Neural cell (in vitro differentiated cells): ENCODE measurements around the gene SLC16A3. TPM values are rescaled to one million over a fixed set of nuclear protein-coding genes. Genes with fewer than 3 reads are reported as not detected.

Experiments used
- H2AFZ ChIP-seq: fragments of 200-600, 300-800 bp; sonication (generic), shearing (Covaris generic); 2 replicates; pipeline ENCODE4 v1.6.0; 2014; ENCODE audit warnings: low read depth, mild to moderate bottlenecking, antibody characterized with exemption, low read length, moderate library complexity
- H3F3A ChIP-seq: fragments of 200-600 bp; shearing (Covaris generic); 2 replicates; pipeline ENCODE4 v1.6.1; 2016; ENCODE audit warnings: mild to moderate bottlenecking, moderate library complexity, mixed read lengths, antibody characterized with exemption, low read length; ENCODE audit not compliant: insufficient read depth, poor library complexity, severe bottlenecking
- H3K27ac ChIP-seq: fragments of 200-600, 300-800 bp; sonication (generic), shearing (Covaris generic); 2 replicates; pipeline ENCODE4 v1.5.1; 2014; ENCODE audit warnings: mild to moderate bottlenecking, low read length, moderate library complexity
- H3K27me3 ChIP-seq: fragments of 300-800, 200-600 bp; sonication (generic), shearing (Covaris generic); 2 replicates; pipeline ENCODE4 v1.6.0; 2014; ENCODE audit warnings: mild to moderate bottlenecking, low read depth, low read length, moderate library complexity; ENCODE audit not compliant: insufficient read depth
- H3K36me3 ChIP-seq: fragments of 300-800, 200-600 bp; sonication (generic), shearing (Covaris generic); 2 replicates; pipeline ENCODE4 v1.5.1; 2014; ENCODE audit warnings: mild to moderate bottlenecking, antibody characterized with exemption, low read length, moderate library complexity; ENCODE audit not compliant: insufficient read depth
- H3K4me2 ChIP-seq: fragments of 300-800, 200-600 bp; sonication (generic), shearing (Covaris generic); 2 replicates; pipeline ENCODE4 v1.6.0; 2014; ENCODE audit warnings: mild to moderate bottlenecking, low read length
- H3K4me3 ChIP-seq: fragments of 300-800, 200-600 bp; sonication (generic), shearing (Covaris generic); 2 replicates; pipeline ENCODE4 v1.5.1; 2014; ENCODE audit warnings: mild to moderate bottlenecking, low read length, moderate library complexity
- H3K79me2 ChIP-seq: fragments of 200-600 bp; shearing (Covaris generic); replicated peaks from 2 replicates; pipeline ENCODE4 v1.6.0; 2014; ENCODE audit warnings: mild to moderate bottlenecking, low read length, moderate library complexity; ENCODE audit not compliant: insufficient read depth
- H3K9ac ChIP-seq: fragments of 300-800, 200-600 bp; sonication (generic), shearing (Covaris generic); 2 replicates; pipeline ENCODE4 v1.6.1; 2016; ENCODE audit warnings: mild to moderate bottlenecking, low read length, mixed read lengths
- H3K9me2 ChIP-seq: fragments of 200-600 bp; shearing (Covaris generic); 2 replicates; pipeline ENCODE4 v1.6.1; 2016; ENCODE audit warnings: mild to moderate bottlenecking, low read length, mixed read lengths; ENCODE audit not compliant: insufficient read depth
- H3K9me3 ChIP-seq: fragments of 200-600, 300-800 bp; sonication (generic), shearing (Covaris generic); 2 replicates; pipeline ENCODE4 v1.6.1; 2016; ENCODE audit warnings: mild to moderate bottlenecking, mixed run types, low read length, moderate library complexity, mixed read lengths
- H4K20me1 ChIP-seq: fragments of 200-600 bp; shearing (Covaris generic); 2 replicates; pipeline ENCODE4 v1.6.1; 2016; ENCODE audit warnings: mild to moderate bottlenecking, mixed run types; ENCODE audit not compliant: insufficient read depth
- EP300 ChIP-seq: fragments of 450-650 bp; conservative IDR thresholded peaks from 2 replicates; pipeline ENCODE4 v1.6.1; 2014; ENCODE audit warnings: antibody characterized with exemption, mild to moderate bottlenecking, moderate library complexity; ENCODE audit not compliant: poor library complexity, severe bottlenecking
- EZH2 ChIP-seq: fragments of 200-600, 300-800 bp; shearing (Covaris generic), sonication (generic); IDR thresholded peaks from 2 replicates; pipeline ENCODE4 v1.6.1; 2014; ENCODE audit warnings: antibody characterized with exemption, low read length, borderline replicate concordance, mild to moderate bottlenecking; ENCODE audit not compliant: insufficient read depth, poor library complexity, severe bottlenecking
- MXI1 ChIP-seq: fragments of 450-650 bp; conservative IDR thresholded peaks from 2 replicates; pipeline ENCODE4 v1.6.1; 2014; ENCODE audit warnings: antibody characterized with exemption, mild to moderate bottlenecking; ENCODE audit not compliant: poor library complexity, severe bottlenecking
- POLR2AphosphoS5 ChIP-seq: IDR thresholded peaks from 2 replicates; pipeline ENCODE4 v1.6.1; 2012
- RAD21 ChIP-seq: fragments of 450-650 bp; conservative IDR thresholded peaks from 2 replicates; pipeline ENCODE4 v1.6.1; 2014; ENCODE audit warnings: antibody characterized with exemption, mild to moderate bottlenecking, moderate library complexity
- SMC3 ChIP-seq: fragments of 450-650 bp; conservative IDR thresholded peaks from 2 replicates; pipeline ENCODE4 v1.6.1; 2014; ENCODE audit warnings: antibody characterized with exemption, mild to moderate bottlenecking, moderate library complexity; ENCODE audit not compliant: poor library complexity
- TAF1 ChIP-seq: IDR thresholded peaks from 2 replicates; pipeline ENCODE4 v1.6.1; 2012; ENCODE audit warnings: low read depth
- polyA plus RNA-seq: library from polyadenylated mRNA; depleted of rRNA; stranded (reverse); fragments of >200 nt; gene quantifications from 2 replicates; pipeline ENCODE4 v1.2.3, GENCODE V29; 2014
- TF ChIP-seq, protein P1 (sequence below): IDR thresholded peaks from 2 replicates; pipeline ENCODE4 v1.6.1; 2012; ENCODE audit warnings: borderline replicate concordance
- TF ChIP-seq, protein P2 (sequence below): fragments of 450-650 bp; IDR thresholded peaks from 2 replicates; pipeline ENCODE4 v1.5.1; 2014; ENCODE audit warnings: antibody characterized with exemption, mild to moderate bottlenecking, moderate library complexity; ENCODE audit not compliant: poor library complexity, severe bottlenecking

Gene SLC16A3
- polyA plus RNA-seq, 1 donor from 2014 or later = 0.56 TPM

DNA sequence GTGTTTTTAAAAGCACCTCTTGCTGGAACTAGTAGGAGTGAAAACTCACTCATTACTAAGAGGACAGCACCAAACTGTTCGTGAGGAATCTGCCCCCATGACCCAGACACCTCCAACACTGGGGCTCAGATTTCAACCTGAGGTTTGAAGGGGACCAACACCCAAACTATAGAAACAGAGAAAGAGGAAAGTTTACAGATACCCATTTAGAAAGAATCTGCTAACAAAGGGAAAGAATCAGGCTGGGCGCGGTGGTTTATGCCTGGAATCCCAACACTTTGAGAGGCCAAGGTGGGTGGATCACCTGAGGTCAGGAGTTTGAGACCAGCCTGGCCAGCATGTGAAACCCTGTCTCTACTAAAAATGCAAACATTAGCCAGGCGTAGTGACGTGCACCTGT is 48.1 kb downstream of the SLC16A3 start:
- no peaks in the 10 kb centered on the region for H3K27me3 ChIP-seq
- no peaks in the 10 kb centered on the region for H4K20me1 ChIP-seq
- no peak overlapping the region for H3K4me2 ChIP-seq
- no peak overlapping the region for H3K27ac ChIP-seq
- H3K79me2 ChIP-seq = peaks cover 7% of the 10 kb centered on the region
- no peak overlapping the region for H3K4me3 ChIP-seq
- no peak overlapping the region for H3K9ac ChIP-seq
- H2AFZ ChIP-seq = no peak overlapping the region
- no peaks in the 10 kb centered on the region for H3K9me3 ChIP-seq
- no peaks in the 10 kb centered on the region for H3K9me2 ChIP-seq
- TF ChIP-seq SMC3 (no peak), POLR2AphosphoS5 (no peak), EZH2 (no peak), EP300 (no peak), RAD21 (no peak), MXI1 (no peak), TAF1 (no peak)
- TF ChIP-seq, protein P1, sequence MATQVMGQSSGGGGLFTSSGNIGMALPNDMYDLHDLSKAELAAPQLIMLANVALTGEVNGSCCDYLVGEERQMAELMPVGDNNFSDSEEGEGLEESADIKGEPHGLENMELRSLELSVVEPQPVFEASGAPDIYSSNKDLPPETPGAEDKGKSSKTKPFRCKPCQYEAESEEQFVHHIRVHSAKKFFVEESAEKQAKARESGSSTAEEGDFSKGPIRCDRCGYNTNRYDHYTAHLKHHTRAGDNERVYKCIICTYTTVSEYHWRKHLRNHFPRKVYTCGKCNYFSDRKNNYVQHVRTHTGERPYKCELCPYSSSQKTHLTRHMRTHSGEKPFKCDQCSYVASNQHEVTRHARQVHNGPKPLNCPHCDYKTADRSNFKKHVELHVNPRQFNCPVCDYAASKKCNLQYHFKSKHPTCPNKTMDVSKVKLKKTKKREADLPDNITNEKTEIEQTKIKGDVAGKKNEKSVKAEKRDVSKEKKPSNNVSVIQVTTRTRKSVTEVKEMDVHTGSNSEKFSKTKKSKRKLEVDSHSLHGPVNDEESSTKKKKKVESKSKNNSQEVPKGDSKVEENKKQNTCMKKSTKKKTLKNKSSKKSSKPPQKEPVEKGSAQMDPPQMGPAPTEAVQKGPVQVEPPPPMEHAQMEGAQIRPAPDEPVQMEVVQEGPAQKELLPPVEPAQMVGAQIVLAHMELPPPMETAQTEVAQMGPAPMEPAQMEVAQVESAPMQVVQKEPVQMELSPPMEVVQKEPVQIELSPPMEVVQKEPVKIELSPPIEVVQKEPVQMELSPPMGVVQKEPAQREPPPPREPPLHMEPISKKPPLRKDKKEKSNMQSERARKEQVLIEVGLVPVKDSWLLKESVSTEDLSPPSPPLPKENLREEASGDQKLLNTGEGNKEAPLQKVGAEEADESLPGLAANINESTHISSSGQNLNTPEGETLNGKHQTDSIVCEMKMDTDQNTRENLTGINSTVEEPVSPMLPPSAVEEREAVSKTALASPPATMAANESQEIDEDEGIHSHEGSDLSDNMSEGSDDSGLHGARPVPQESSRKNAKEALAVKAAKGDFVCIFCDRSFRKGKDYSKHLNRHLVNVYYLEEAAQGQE = no peak
- TF ChIP-seq, protein P2, sequence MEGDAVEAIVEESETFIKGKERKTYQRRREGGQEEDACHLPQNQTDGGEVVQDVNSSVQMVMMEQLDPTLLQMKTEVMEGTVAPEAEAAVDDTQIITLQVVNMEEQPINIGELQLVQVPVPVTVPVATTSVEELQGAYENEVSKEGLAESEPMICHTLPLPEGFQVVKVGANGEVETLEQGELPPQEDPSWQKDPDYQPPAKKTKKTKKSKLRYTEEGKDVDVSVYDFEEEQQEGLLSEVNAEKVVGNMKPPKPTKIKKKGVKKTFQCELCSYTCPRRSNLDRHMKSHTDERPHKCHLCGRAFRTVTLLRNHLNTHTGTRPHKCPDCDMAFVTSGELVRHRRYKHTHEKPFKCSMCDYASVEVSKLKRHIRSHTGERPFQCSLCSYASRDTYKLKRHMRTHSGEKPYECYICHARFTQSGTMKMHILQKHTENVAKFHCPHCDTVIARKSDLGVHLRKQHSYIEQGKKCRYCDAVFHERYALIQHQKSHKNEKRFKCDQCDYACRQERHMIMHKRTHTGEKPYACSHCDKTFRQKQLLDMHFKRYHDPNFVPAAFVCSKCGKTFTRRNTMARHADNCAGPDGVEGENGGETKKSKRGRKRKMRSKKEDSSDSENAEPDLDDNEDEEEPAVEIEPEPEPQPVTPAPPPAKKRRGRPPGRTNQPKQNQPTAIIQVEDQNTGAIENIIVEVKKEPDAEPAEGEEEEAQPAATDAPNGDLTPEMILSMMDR = no peak
- H3F3A ChIP-seq = no peaks in the 10 kb centered on the region
- H3K36me3 ChIP-seq = no peaks in the 10 kb centered on the region

DNA sequence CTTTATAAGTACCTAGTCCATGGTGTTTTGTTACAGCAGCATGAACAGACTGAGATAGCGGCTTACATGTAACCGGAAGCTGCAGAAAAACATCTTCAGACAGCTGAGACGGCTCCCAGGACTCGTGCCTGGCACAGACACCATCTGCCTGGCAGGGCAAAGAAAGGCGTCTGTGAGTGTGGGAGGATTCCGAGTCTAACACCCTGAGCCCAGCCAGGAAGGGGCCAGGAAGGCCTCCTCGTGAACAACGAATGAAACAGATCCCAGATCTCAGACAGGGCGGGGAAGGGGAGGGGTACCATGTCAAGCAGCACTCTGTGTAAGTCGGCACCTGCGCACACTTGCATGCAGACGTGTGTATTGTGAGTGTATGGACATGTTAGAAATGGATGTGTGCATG is 49.0 kb downstream of the SLC16A3 start:
- no peak for TF ChIP-seq TAF1
- no peak for TF ChIP-seq POLR2AphosphoS5
- TF ChIP-seq RAD21 = no peak
- Histone ChIP-seq H3K79me2 (no peaks in the 10 kb centered on the region), H3K4me3 (no peak overlapping the region), H3K4me2 (no peak overlapping the region), H3K27ac (no peak overlapping the region), H3K9me3 (no peaks in the 10 kb centered on the region), H2AFZ (no peak overlapping the region), H3K9me2 (no peaks in the 10 kb centered on the region), H3K27me3 (no peaks in the 10 kb centered on the region), H3K9ac (no peak overlapping the region), H4K20me1 (no peaks in the 10 kb centered on the region), H3F3A (no peaks in the 10 kb centered on the region), H3K36me3 (no peaks in the 10 kb centered on the region)

DNA sequence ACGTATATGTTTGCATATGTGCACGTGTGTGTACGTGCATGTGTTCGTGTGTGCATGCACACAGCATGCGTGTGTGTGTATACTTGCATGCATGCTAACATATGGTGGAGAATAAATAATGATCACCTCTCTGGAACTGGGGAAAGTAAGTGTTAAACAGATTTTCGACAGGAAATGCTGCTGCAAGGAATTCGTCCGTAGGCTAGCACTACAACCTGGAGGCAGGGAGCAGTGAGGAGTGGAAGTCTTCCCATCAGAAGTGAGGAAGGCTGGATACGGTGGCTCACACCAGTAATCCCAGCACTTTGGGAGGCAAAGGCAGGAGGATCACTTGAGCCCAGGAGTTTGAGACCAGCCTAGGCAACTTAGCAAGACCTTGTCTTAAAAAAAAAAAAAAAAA is 49.5 kb downstream of the SLC16A3 start:
- Histone ChIP-seq H3K9me3 (no peaks in the 10 kb centered on the region), H3K9ac (no peak overlapping the region), H3K79me2 (no peaks in the 10 kb centered on the region), H3K9me2 (no peaks in the 10 kb centered on the region), H3K27me3 (no peaks in the 10 kb centered on the region), H4K20me1 (no peaks in the 10 kb centered on the region), H3K4me3 (no peak overlapping the region), H2AFZ (no peak overlapping the region), H3K4me2 (no peak overlapping the region), H3K27ac (no peak overlapping the region), H3F3A (no peaks in the 10 kb centered on the region), H3K36me3 (no peaks in the 10 kb centered on the region)
- no peak for TF ChIP-seq EZH2
- TF ChIP-seq MXI1 = no peak
- TF ChIP-seq, protein P2 = no peak
- no peak for TF ChIP-seq SMC3
- TF ChIP-seq TAF1 = no peak
- TF ChIP-seq, protein P1 = no peak
- no peak for TF ChIP-seq EP300
- no peak for TF ChIP-seq RAD21
- no peak for TF ChIP-seq POLR2AphosphoS5
